SU-DHL-6 (cell line): Measurements from ENCODE around the gene GPR55.

Source experiments
- CTCF ChIP-seq: fragments of 200-600 bp; sonication (generic); IDR thresholded peaks from one replicate; pipeline ENCODE4 v1.5.1; 2017; ENCODE audit warnings: antibody characterized with exemption, mild to moderate bottlenecking, low read length, moderate library complexity; ENCODE audit not compliant: insufficient read depth, poor library complexity, severe bottlenecking
- EZH2phosphoT487 ChIP-seq: fragments of 200-600 bp; sonication (generic), shearing (Covaris generic); conservative IDR thresholded peaks from 2 replicates; pipeline ENCODE4 v1.6.1; 2018; ENCODE audit warnings: mild to moderate bottlenecking, antibody characterized with exemption, low read length, moderate library complexity, mixed read lengths

GRCh38 chr2:230942371-230942770, 17.3 kb upstream of the GPR55 start:
- TF ChIP-seq CTCF = no peak
- no peak for TF ChIP-seq EZH2phosphoT487
